ENCODE measurements around the gene C1QTNF1.

The C1QTNF1 gene

DNA sequence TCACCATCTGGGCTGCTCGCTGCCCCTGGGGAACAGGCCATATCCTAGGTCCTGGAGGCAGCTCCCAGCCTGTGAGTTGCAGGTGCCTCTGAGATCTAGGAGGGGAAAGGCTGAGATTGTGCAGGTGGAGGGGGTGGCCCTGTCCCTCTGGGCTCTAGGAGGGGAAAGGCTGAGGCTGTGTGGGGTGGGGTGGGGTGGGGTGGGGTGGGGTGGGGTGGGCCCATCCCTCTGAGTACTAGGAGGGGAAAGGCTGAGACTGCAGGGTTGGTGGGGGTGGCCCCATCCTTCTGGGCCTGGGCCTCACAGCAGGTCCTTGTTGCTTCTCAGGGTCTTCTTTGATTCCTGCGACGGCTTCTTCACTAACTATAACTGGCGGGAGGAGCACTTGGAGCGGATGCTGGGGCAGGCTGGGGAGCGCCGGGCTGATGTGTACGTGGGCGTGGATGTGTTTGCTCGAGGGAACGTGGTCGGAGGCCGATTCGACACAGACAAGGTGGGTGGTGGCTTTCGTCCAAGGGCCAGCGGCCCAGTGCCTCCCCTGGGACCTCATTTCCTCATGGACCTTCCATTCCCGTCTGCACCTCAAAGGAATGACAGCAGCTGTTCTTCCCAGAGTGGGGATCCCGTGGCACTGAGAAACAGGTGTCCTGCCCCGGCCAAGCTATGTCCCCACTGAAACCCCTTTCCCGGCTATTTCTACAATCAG lies 57.8 kb downstream of the C1QTNF1 start:
- no peak for DNase-seq (ENCODE audit: low spot score)

DNA sequence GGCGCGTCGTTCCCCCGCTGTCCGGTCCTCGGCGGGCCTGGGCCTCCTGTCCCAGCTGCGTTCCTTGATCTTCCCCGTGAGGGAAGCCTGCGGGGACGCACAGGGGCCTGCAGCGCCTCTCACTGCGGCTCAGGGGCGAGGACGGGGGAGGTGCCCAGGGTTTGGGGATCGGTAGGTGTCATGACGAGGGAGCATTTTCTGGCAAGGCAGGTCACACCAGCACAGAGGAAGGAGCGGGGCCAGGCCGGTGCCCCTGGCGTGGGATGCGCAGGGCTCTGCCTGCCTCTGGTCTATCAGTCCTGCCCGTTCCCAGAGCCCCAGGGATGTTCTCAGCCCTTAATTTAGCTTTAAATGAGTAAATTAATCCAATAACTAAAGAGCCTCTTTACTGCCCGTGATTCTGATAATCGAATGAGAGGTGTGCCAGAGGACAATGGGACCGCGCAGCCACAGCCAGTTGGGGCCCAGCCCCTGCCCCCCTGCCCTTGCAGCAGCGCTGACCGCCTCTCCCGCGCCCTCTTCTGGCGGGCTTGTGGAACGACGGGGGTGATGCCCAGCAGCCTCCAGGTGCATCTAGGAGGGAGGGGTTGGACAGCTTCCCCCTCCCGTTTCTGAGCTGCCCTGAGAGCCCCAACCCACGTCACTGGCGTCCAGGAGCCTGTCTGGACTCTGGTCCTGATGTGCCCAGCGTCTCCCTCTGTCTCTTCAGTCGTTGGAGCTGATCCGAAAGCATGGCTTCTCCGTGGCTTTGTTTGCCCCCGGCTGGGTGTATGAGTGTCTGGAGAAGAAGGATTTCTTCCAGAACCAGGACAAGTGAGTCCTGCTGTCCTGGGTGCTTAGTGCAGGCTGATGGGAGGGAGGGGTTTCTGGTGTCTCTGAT lies 58.6 kb downstream of the C1QTNF1 start:
- DNase-seq (ENCODE audit: low spot score), result no peak

DNA sequence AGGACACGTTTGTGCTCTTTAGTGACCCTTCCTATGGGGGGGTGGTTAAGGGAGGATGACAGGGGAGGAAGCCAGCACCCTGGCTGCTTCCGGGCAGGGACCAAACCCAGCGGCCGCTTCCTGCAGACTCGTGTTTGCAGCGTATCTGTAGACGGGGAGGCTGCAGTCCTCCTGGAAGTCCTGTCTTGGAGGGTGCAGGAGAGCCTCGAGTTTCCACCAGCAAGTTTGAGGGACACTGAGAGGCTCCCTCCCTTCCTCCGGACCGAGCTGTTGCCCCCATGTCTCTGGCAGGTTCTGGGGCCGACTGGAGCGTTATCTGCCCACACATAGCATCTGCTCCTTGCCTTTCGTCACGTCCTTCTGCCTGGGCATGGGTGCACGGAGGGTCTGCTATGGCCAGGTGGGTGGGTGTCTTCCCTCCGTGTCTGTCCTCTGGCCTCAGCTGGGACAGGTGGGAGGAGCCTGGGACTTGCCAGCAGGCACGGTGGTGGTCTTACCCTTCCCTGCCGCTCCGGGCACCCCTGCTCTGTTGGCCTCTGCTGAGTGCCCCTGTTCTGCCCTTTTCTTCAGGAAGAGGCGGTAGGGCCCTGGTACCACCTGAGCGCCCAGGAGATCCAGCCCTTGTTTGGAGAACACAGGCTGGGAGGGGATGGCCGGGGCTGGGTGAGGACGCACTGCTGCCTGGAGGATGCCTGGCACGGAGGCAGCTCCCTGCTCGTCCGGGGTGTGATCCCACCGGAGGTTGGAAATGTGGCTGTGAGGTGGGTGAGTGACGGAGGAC lies 59.4 kb downstream of the C1QTNF1 start:
- no peak for DNase-seq (ENCODE audit: low spot score)

DNA sequence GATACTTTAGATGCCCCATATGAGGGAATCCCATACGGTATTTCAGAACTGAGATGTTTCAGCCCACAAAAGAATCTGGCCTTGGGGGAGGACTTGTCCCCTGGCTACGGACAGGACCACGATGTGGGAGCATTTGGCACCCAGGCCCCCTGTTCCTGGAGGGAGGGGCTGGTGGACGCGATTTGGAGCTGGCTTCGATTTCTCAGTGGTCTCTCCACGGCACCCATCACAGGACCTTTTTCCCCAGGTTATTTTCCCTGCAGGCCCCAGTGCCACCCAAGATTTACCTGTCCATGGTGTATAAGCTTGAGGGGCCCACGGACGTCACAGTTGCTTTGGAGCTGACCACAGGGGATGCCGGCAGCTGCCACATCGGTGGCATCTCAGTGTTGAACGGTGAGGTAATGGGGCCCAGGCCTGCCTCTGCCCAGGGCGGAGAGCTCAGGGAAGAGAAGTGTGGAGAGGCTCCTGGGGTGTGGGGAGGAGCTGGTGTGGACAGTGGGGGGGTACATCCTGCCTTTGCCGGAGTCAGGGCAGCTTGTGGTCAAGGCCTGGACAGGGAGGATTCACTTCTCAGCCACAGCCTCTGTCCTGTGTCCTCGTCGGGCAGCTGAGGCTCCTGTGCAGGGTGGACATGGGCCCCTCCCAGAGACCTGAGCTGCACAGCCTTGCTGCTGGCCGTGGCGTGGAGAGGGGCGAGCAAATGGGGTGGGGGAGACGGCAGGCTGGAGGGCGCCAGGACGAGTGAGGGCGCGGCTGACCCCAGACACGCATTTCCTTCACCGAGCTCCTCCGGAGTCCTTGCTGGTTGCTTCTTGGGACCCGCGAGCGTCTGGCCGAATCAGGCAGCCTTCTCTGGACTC lies 60.6 kb downstream of the C1QTNF1 start:
- no peak for DNase-seq (ENCODE audit: low spot score)

DNA sequence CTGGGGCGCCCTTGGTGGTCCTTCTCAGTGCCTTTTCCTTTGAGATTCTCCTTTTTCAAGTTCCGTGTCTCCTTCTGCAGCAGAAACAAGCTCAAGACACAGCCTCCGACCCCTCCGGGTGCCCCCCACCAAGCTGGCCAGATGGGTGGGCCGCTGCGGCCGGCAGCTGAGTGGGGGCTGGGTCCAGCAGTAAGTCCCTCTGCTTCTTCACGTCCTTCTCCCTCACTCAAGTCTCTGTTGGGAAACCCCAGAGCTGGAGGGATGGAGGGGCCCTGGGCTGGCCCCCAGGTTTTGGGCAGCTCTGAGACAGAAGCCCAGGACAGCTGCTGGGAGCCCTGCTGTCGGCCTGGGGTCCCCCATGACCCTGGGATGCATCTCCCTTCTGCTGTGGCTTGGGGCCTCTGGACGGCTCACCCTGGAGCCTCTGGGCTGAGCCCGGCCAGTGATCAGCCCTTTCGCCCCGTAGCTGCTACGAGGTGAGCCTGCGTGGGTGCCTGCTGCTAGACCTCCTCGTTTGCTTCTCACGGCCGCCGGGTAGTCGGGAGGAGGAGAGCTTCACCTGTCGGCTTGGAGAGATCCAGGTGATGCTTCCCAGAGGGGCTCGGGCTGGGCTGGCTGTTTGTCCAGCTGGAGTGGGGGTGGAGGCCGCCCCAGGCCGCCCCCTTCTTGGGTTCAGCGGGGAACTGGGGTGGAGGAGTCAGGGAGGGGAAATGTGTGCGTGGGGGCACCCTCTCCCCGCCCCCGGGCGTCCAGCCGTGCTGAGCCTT lies 61.4 kb downstream of the C1QTNF1 start:
- no peak for DNase-seq (ENCODE audit: low spot score)

- no peak for DNase-seq (ENCODE audit: low spot score)
Observed at GRCh38 chr17:79085921-79086551, 62.1 kb downstream of the C1QTNF1 start.

- no peak for DNase-seq (ENCODE audit: low spot score)
Observed at GRCh38 chr17:79086609-79087427, 62.8 kb downstream of the C1QTNF1 start.

- DNase-seq (ENCODE audit: low spot score), result peak; percentile 48
Observed at GRCh38 chr17:79087428-79088143, 63.6 kb downstream of the C1QTNF1 start.

GRCh38 chr17:79088247-79088996 lies 64.5 kb downstream of the C1QTNF1 start:
- DNase-seq (ENCODE audit: low spot score), result no peak

DNA sequence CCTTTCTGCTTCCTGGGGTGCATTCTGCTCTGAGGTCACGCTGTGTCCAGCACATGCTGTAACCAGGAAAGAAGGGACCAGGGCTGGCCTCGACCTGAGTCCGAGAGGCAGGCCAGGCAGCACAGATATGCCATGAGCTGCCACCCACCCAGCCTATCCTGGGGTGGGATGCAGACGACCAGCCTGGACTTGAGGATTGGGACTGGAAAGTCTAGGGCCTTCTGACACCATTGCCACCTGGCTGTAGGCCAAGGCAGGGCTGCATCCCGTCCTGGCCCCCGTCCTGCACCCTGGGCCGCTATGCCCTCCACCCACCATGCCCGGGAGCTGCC lies 65.0 kb downstream of the C1QTNF1 start:
- no peak for DNase-seq (ENCODE audit: low spot score)

DNA sequence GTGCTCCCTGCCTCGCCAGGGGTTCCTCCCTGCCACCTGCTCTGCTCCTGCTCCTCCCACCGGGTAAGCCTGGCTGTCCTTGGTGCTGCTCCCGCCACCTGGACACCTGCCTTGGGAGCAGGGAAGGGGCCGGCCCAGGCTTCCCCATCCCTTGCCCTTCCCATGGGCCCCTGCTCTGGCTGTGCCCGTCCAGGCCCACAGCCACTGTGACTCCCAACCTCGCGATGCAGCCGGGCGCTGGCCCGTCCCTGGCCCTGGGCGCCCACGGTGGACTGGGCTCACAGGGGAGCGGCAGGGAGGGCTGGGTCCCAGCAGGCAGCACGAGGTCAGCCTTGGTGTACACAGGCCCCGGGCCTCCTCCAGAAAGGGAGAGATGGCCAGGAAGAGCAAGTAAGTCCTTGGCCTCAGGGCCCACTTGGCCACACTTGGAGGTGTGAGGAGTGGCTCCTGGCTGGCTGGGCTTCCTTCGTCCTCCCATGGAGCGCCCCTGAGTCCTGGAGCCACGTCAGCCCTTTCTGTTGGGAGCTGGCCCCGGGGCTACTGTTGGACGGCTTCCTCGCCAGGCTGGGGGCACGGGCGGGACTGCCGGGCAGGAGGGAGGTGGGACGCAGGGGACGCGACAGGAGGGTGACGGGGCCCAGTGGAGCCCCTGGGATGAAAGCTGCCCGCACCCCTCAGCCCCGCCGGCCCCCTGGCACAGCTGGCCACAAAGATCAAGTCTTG lies 65.9 kb downstream of the C1QTNF1 start:
- no peak for DNase-seq (ENCODE audit: low spot score)

DNA sequence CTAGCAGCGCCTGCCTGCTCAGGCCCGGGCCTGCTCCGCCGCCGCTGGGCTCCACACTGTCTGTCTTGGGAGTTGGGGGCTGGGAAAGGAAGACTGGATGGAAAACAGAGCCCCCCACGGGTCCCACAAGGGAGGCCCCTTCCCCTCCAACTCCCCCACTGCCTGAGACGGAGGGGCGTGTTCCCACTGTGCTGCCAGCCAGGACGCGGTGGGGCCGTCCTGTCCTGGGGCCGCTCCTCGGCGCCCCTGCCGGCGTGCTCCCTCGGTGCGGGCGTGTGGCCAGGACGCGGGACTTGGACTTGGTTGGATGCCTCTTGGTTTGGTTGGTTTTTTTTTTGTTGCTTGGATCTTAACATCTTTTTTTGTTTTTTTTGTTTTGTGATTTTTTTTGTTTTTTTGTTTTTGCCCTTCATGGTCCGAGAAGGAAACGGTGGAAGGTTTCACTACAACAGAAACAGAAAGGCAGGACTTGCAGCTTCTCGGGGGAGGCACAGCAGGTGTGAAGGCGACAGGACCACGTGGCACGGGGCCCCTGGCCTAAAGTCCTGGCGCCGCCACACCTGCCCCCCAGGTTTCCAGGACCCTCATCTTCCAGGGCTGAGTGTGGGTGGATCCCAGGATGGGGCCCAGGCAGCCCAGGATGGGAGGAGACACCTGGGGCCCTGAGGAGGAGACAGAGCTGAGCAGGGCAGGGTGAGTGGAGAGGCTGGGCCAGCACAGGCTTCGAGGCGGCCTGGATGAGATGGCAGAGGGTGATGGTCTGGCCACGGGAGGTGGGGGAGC lies 66.7 kb downstream of the C1QTNF1 start:
- no peak for DNase-seq (ENCODE audit: low spot score)

DNA sequence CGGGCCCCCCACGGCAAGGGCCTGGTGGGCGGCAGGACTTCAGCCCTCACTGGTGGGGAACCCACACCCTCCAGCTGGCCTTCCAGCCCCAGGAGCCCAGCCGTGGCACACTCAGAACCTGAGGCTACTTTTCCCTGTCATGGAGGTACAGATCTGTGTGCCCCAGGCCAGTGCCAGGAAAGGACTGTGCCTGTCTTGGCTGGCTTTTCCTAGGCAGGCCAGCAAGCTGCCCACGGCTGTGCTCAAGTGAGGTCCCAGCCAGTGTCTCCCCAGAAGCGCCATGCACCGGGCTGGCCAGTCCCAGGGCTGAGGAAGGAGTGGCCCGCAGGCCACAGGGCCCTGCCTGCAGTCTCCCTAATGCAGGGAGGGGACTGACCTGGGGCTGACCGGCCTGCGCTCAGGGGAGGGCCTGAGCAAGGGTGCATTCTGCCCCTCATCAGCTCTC lies 67.3 kb downstream of the C1QTNF1 start:
- DNase-seq (ENCODE audit: low spot score), result no peak

DNA sequence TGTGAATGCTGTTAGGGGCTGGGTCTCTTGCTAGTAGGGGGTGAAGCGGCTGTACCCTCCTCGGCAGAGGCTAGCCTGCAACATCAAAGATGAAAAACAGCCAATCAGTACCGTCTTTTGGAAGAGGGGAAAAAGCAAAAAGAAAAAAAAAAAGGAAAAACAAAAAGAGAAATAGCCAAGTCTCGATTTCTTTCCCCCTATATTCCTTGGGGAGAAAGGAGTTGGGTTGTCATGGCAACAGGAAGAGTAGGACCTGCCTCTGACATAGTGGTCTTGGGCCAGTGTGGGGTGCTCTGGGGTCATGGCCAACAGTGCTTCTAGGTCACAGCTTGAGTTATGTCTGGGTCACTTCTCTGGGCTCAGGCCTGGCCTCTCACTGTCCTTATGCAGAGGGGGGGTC lies 68.6 kb downstream of the C1QTNF1 start:
- DNase-seq (ENCODE audit: low spot score), result no peak

DNA sequence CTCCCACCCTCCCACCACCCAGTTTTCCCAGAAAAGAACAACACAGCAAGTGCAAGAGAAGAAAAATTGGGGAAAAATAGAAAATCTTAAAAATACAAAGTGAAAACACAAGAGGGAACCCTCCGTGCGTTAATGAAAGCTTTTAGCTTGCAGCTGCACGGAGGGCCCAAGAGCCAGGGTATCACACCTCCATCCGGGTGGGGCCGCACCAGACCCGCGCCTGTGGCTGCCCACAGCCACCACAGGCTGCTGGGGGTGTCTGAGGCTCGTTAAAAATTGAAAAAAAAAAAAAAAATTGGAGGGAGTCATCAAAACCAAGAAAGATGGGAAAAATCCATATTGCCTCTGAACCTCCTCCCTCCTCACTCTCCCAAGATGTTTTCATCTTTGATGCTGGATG lies 69.3 kb downstream of the C1QTNF1 start:
- no peak for DNase-seq (ENCODE audit: low spot score)

GRCh38 chr17:79094261-79094660 lies 70.3 kb downstream of the C1QTNF1 start:
- DNase-seq (ENCODE audit: low spot score), result no peak

All from globus pallidus (tissue), 1 donor.